ENCODE data around the gene PAIP2.

Gene PAIP2

GRCh38 chr5:139410121-139410992 is 68.7 kb downstream of the PAIP2 start:
- DNase-seq (ENCODE audit: low read depth in 3 of 3) = no peak

GRCh38 chr5:139410993-139411828 is 69.6 kb downstream of the PAIP2 start:
- no peak for DNase-seq (ENCODE audit: low read depth in 3 of 3)

GRCh38 chr5:139413153-139413552 is 71.5 kb downstream of the PAIP2 start:
- no peak for DNase-seq (ENCODE audit: low read depth in 3 of 3)

GRCh38 chr5:139413963-139414362 is 72.3 kb downstream of the PAIP2 start:
- DNase-seq (ENCODE audit: low read depth in 3 of 3) = no peak

- no peak for DNase-seq (ENCODE audit: low read depth in 3 of 3)
These were observed 73.0 kb downstream of the PAIP2 start for GRCh38 chr5:139414581-139415130.

GRCh38 chr5:139415221-139415861 is 73.7 kb downstream of the PAIP2 start:
- no peak for DNase-seq (ENCODE audit: low read depth in 3 of 3)

GRCh38 chr5:139415869-139416268 is 74.2 kb downstream of the PAIP2 start:
- DNase-seq (ENCODE audit: low read depth in 3 of 3) = no peak

- no peak for DNase-seq (ENCODE audit: low read depth in 3 of 3)
These were observed 75.0 kb downstream of the PAIP2 start for GRCh38 chr5:139416651-139417050.

GRCh38 chr5:139417214-139417613 is 75.6 kb downstream of the PAIP2 start:
- DNase-seq (ENCODE audit: low read depth in 3 of 3) = no peak

GRCh38 chr5:139418793-139419192 is 77.1 kb downstream of the PAIP2 start:
- DNase-seq (ENCODE audit: low read depth in 3 of 3) = no peak

All from stimulated activated CD4-positive, alpha-beta T cell treated with anti-CD3 and anti-CD28 coated beads, TNF-alpha, amount 100 ng/mL, for 4 hours (primary cell).